Stimulated activated naive CD8-positive, alpha-beta T cell treated with anti-CD3 and anti-CD28 coated beads, Interleukin-15, Interleukin-2, amounts not matched to agents 100 U/mL and 50 U/mL, for 24 hours (primary cell): Measurements from ENCODE around the gene ZNF497.

Source experiments
- ATAC-seq: fragments of 150-1000 bp; cut with Tn5 transposase; one replicate; pipeline ENCODE4 v1.10.0; 2021
- DNase-seq: peaks from one replicate; pipeline ENCODE4 v3.0.0; 2021

Gene ZNF497

GRCh38 chr19:58367698-58368454, 5.3 kb upstream of the ZNF497 start:
- ATAC-seq (no peak), DNase-seq (no peak)

GRCh38 chr19:58366585-58367430, 4.3 kb upstream of the ZNF497 start:
- DNase-seq (no peak), ATAC-seq (no peak)

- no peak for ATAC-seq
- DNase-seq: no peak
Observed at GRCh38 chr19:58364146-58364545, 1.6 kb upstream of the ZNF497 start.

GRCh38 chr19:58361900-58362271, 665 bp downstream of the ZNF497 start:
- ATAC-seq (peak; percentile 37), DNase-seq (peak; percentile 72)

GRCh38 chr19:58357481-58358145, 4.9 kb downstream of the ZNF497 start:
- no peak for DNase-seq
- ATAC-seq: no peak

GRCh38 chr19:58356766-58357480, 5.6 kb downstream of the ZNF497 start:
- no peak for ATAC-seq

GRCh38 chr19:58355908-58356765, 6.4 kb downstream of the ZNF497 start:
- peak; percentile 44 for ATAC-seq
- peak; percentile 37 for DNase-seq

More at GRCh38 chr19:58356766-58357480, 5.6 kb downstream of the ZNF497 start:
- DNase-seq: no peak

- no peak for ATAC-seq
Observed at GRCh38 chr19:58355215-58355796, 7.2 kb downstream of the ZNF497 start.

GRCh38 chr19:58354478-58355030, 8.0 kb downstream of the ZNF497 start:
- ATAC-seq (no peak), DNase-seq (no peak)

More at GRCh38 chr19:58355215-58355796, 7.2 kb downstream of the ZNF497 start:
- DNase-seq: no peak

- DNase-seq (no peak), ATAC-seq (no peak)
Observed at GRCh38 chr19:58353717-58354477, 8.7 kb downstream of the ZNF497 start.

GRCh38 chr19:58352760-58353671, 9.5 kb downstream of the ZNF497 start, which contains the start of gene A1BG:
TSS of gene A1BG (minus strand) at chr19:58353492. CDS start at chr19:58353437, 55 bp downstream.
- ATAC-seq (no peak), DNase-seq (no peak)

- no peak for DNase-seq
- no peak for ATAC-seq
Observed at GRCh38 chr19:58351990-58352755, 10.4 kb downstream of the ZNF497 start.

GRCh38 chr19:58351558-58351878, 11.0 kb downstream of the ZNF497 start:
- ATAC-seq (no peak), DNase-seq (no peak)

- DNase-seq: no peak
- no peak for ATAC-seq
Observed at GRCh38 chr19:58350871-58351557, 11.5 kb downstream of the ZNF497 start.

GRCh38 chr19:58350001-58350861, 12.3 kb downstream of the ZNF497 start:
- no peak for DNase-seq
- ATAC-seq: no peak

GRCh38 chr19:58349590-58349989, 13.0 kb downstream of the ZNF497 start:
- DNase-seq (no peak), ATAC-seq (no peak)
